Inflammatory macrophage treated with lipopolysaccharide for 4 hours (primary cell): ENCODE results near the gene RGL1.
A peak's percentile ranks its signal among the peaks of the same experiment; 100 is the strongest.

ENCODE experiments used
- DNase-seq: peaks from one replicate; pipeline ENCODE4 v3.0.0-alpha.2; 2020

RGL1 gene

DNA sequence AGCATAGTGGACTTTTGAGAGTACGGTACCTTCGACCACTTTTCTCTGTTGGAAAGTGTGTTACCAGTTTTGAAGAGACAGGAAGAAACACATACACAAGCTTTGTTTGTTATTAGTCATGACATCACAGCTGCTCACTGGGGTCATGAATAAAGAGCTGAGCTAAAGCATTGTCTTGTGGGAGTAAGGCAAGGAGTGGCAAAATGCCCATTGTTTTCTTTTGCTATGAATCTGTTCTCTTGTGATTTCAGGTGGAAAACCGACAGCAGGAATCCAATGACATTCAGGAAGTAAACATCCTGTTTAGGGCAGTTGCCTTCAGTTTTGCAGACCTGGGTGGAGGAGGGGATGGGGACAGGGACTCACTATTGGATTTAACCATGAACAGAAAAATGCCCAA lies 66.2 kb downstream of the RGL1 start:
- peak; percentile 34 for DNase-seq

DNA sequence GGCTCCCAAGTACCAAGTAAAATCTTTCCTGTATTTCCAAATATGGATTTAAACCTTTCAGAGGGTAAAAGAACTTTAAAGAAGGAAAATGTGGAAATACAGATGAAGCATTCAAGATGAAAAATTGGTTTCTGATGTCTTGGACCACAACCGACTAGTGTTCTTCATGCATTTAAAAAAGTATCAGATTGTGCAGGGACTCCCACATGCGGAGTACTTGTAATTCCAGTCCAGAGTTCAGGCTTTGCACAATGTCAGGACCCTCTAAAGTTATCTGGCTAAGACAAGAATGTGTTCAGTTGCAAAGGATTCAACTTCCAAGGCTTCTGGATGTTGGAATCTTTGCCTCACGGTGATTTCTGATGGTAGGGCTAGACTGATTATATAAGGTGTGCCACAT lies 66.7 kb downstream of the RGL1 start:
- no peak for DNase-seq

DNA sequence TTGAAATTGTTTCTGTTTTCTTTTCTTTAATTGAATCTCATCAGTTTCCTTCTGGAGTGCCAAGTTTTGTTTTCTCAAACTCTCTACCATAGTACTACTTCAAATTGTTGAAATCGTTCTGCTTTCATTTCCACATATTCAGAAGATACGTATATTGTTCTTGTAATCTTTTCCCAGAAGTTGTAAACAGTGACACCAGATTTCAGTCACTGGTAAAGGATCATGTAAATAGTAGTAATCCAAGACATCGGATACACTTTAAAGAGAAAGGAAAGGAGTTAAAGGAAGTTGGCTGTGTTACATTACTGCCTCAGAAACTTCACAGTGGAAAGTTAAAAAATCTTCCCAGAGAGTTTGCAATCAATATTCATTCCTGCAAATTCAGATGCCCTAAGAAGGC lies 67.5 kb downstream of the RGL1 start:
- DNase-seq, result peak; percentile 94

DNA sequence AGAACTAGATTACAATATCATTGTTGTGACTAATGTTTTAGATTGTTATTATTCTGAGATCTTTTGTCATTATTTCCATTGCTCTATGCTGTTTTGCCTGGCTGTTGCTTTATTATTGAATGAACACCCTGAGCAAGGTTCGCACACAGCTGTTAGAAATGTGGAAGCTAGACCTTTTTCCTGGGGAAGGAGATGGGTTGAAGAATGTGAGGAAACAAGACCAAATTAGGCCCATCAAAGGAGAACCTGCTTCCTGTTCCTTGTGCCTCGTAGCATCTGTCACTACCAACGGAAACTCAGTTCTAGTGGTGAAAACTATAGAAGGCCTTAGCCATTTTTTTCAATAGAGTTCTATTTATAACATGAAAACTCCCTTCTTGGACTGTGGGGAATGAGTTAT lies 68.7 kb downstream of the RGL1 start:
- peak; percentile 62 for DNase-seq

DNA sequence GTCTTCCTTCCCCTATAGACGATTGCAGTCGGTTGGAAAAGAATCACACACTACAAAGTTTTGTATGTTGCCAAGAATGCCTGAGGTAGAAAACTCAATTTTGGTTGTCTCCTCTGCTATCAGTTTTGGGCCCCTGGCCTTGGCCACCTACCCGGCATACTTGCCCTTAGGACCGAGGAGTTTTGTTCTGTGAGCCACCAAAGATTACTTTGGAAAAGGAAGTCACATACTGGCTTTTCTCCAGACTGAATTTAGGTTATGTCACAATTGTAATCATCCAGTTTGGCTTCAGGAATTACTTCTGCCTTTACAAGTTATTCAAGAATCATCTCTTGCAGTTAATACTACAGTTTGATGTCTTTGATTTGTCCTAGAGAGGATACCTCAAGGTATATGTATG lies 71.4 kb downstream of the RGL1 start:
- DNase-seq, result no peak

DNA sequence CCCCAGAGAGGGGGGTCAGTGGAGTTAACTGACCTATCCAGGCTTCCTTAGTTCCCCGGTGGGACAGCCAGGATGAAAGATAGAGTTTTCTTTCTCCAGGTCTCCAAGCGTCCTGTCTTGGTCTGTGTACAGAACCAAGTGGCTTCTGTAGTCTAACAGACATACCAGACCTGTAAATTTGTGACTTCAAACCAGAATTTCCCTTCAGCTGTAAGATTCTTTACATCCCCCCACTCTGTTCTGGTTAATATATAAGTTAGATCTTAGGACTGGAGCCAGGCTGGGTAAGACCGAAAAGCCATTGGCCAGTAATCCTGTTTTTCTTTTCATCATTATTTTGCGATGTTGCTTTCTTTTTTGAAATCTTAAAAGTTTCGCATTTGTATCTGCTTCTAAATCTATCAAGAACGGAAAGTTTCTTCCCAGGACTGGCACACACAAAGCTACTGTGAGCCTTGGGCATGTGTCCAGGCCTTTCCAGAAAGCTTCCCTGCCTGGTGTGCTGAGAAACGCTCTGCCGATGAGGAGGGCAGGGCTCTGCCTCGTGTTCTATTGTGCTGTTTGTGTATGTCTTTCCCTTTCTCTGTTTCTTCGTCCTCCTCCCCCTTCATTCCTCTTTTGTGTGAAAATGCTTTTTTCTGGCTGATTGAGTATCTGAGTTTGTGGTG lies 72.3 kb downstream of the RGL1 start:
- no peak for DNase-seq

DNA sequence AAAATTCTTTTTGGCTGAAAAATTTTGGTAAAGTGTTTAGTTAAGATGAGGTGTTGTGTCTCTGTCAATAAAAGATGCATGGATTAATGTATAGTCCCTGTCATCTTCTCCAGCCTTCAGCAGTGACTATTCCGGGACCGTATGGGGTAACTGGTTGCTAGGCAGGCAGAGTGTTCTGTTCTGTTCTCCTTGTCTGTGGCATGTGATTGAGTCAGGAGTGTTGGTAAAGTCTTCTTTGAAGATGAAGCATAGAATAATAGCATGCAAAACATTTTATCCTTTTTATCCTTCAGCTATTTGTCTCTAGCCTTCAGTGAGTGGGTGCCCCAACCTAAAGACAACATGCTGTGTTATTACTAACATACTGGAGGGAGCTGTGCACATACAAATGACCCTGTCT lies 74.6 kb downstream of the RGL1 start:
- DNase-seq, result no peak

DNA sequence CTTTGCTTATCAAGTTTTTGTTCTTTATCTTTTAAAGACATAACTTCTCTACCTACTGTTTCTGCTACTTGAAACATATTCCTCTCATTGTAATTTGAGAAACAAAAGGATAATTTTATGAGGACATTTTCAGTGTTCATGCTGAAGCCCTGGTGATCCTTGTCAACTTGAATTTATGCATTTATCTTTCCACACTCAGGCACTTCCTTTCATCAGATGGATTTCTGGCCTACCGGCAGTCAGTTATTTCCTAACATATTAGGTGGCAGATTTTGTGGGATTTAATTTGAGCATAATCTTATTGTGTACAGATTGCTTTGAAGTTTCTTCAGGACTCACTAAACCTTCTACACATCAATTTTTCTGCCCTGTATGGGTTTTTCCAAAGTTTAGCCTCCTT lies 75.0 kb downstream of the RGL1 start:
- no peak for DNase-seq

DNA sequence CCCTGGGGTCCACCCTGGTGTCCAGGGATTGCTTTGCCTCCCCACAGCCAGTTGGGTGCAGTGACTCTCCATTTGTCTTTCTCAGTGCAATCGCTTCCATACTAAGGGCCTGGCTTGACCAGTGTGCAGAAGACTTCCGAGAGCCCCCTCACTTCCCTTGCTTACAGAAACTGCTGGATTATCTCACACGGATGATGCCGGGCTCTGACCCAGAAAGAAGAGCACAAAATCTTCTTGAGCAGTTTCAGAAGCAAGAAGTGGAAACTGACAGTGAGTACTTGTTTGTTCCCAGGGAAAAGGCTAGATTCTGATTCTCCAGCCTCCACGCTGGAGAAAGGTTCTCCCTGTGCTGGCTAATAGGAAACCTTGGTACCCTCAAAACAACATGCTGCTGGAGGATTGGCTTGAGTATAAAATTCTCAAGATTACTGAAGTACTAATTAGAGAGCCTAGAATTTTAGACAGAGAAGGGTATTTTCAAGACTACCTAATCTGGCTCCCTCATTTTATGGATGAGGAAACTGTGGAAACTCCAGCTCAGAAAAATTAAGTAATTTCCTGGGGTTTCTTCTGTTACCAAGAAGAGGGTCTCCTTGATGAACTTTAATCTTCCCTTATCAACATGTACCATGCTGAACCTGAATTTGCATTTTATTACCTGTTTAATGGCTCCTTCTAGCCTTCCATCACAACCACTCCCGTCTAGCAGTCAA lies 75.8 kb downstream of the RGL1 start:
- DNase-seq, result peak; percentile 62

DNA sequence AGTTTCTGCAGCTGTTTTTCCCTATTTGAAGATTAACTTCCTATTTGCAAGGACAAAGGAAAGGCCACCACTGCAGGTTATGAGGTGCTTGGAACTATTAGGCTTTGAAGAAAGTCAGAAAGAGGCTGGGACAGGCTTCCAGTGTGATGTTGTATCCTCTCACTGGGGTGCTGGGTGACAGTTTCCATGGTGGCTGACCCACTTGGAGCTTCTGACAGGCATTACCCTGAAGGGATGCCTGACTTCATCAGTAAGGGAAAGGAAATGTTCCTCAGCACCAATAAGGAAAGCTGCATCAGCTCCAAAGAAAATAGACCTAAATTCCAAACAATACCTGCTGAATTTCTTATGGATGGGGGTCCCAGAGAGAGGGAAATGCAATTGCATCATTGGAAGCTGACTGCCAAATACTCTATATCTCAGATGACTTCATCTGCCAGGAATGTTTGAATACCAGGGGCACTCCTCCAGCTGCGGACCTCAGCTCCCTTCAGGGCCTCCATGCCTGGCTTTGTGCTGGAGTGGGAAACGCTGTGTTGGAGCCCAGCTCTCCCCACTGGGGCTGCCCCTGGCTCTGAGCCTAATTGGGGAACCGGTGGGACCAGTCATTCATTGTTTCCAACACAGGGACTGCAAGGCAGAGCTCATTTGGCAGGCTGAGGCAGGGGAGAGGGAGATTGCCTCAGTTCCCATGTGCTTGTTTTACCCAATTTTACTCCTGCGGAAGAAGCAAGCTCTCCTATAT lies 76.6 kb downstream of the RGL1 start:
- no peak for DNase-seq

DNA sequence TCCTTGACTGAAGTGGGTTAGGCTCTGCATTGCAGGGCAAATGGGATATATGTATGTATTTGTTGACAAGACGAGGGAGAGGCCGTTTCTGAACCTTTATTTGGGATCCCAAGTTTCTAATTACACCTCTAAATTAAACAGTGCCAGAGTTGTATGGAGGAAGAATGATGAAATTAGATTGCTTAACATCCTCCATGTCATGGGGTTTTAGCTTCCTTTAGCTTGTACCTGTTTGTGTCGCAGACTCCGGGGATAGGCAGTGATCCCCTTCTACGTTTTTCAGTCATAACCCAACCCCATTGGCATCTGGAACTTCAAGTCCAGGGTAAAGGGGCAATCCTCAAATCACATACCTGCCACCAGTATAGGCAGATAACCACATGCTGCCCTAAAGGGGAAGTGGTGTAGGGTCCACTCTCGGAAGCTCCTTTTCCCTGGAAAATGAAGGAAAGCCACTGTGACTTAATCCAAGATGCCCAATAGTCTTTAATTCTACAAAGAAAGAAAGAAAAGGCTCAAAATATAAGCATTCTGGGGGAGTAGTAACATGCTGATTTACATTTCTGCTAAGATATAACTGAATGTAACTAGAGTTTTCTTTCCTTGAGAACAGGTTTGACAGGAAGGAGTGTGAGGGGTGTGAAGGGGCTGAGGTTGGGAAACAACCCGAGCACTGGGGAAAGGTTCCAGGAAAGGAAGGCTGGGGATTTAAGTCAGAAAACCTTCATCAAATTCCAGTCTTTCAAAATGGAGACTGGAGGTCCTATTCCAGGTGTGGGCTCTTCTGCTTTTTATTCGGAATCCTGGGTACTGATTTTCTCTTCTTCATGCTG lies 77.6 kb downstream of the RGL1 start:
- DNase-seq, result peak; percentile 50

DNA sequence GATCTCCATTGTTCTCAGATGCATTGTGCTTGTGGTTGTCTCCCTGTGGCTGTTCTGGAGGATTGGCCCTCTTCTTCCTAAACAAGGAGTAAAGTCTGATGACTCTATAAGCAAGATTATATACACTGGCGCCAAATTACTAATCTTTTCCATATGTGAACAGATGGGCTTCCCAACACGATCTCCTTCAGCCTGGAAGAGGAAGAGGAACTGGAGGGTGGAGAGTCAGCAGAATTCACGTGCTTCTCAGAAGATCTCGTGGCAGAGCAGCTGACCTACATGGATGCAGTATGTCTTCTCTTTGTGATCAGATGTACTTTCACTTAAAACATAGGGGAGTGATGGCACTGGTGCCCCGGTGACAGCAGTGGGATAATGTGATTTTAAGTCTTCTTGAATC lies 78.7 kb downstream of the RGL1 start:
- DNase-seq, result peak; percentile 91

DNA sequence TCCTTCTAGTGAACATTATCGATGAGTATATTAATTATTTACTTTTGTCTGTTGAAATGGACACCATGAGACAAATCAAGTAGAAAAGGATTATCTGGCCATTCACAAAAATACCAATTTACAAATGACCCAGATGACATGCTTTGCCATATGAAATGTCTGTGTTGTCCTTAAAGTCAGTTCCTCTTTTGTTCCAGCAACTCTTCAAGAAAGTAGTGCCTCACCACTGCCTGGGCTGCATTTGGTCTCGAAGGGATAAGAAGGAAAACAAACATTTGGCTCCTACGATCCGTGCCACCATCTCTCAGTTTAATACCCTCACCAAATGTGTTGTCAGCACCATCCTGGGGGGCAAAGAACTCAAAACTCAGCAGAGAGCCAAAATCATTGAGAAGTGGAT lies 79.6 kb downstream of the RGL1 start:
- DNase-seq, result peak; percentile 50

DNA sequence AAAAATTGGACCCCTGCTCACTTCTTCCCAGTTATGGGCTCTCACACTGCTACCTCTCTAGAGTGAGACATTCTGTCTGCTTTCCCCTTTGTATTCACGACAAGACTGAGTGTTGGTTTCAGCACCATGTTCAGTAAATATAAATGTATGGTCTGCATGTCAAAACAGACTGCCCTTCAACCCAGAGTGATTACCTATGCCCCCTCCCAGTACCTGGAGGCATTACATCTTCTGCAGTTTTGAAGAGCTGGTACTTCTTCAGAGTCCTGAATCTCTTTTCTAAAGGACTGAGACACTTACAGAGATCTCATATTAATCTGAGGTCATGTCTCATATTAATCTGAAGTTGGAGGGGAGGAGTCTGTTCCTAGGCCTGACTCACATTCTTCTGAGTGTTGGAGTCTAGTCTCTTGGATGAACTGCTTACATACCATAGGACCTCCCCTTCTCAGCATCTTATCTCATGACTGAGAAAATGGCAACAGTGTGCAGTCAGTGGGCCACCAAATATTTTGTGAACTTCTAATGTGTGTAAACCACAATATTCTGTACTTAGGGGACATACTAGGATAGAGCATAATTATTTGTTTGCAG lies 80.3 kb downstream of the RGL1 start:
- DNase-seq, result peak; percentile 46

DNA sequence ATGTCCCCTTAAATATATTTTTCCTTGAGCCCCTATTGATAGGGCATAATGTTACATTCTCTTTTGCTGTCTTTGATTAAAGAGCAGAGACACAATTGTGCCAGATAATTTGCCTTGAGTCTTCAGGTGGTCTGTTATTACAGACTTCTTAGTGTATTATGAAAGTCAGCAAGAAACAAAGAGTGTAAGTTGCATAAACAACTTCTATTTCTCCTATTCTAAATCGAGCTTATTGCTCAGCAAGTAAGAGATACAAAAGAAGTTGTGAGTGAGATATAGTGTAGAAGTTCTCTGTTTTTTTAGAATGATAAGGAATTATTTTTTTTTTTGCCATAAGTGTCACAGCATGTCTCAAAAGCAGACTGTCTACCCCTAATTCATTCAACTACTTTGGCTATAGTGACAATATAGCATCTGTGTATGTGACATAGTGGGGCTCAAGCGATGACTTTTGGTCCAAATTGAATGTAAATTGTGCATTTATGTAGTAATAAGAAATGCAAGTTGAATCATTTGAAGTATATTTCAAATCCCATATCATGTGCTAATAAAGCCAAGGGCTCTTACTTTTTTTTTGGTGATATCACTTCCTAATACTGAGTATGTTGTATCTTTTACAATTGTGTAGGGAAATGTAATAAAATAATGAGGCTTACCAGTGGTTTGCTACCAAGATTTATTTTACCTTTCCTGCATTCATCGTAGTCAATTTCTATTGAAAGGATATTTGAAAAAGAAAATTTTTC lies 81.3 kb downstream of the RGL1 start:
- peak; percentile 57 for DNase-seq

DNA sequence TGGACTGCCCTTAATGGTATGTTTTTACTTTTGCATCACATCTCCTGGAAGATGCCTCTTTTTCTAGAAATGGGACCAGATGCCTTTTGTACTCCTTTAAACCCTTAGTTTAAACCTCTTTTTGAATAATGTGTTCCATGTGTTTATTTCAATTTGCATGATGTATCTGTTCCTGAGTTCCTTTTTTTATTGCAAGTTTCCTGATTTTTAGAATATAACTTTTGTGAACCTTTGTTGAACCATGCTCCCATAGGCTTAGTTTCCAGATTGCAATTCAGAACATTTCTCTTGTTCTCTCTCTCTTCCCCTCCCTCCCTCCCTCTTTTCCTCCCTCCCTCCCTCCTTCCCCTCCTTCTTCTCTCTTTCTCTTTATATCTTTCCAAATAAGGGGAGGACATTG lies 81.9 kb downstream of the RGL1 start:
- no peak for DNase-seq

DNA sequence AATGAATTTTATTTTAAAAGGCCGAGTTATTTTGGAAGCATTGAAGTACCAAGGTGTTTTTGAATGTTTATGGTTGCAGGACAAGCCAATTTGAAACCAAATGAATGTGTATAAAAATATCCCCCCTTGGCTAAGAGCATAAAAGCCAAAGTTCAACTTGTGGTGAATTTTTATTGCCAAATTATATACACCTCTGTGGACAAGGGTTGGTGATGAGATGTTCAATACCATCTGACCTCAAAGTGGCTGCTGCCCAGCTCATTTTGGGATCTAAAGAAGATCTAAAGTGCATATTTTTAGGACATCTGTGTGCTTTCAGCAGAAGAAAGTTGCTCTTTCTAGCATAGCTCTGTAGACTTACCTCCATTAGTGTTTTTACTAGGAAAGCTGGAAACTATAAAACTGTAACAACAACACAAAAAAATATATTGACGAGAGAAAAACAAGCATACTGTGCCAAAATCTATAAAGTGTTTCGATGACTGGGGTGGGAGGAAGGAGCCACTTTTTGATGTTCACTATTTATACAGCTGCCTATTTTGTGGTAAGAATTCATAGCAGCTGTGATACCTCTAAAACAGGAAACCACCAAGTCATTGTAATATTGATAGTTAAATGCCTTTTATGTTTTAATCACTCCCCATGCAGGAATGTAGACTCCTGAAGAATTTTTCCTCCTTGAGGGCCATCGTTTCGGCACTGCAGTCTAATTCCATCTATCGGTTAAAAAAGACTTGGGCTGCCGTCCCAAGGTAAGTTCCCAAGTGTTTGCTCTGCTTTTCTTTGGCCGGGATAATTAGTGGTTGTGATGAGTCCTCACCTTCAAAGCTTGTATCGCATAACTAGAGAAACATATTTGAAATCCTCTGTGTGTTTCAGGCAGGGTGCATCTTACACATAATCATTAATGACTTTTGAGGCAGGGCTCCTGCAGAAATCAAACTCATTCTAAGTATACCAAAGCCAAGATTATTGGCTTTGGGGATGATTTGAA lies 83.2 kb downstream of the RGL1 start:
- DNase-seq, result no peak

DNA sequence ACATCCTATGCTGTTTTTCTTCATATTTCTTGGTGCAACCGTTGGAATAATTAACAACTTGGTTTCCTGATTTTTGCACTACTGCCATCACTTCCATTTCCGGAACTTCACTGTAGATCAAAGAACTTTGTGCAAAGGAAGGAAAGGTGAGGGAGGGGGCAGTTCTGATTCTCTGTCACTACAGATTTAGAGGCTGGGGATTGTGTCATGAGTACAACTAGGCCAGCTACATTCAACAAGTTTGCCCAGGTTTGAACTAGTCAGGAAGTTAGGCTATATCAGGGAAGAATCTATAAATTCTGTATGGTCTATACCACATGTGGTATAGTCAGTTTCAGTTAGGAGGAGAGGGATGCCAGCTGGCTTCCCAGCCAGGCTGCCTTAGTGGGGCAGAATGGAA lies 84.2 kb downstream of the RGL1 start:
- no peak for DNase-seq

DNA sequence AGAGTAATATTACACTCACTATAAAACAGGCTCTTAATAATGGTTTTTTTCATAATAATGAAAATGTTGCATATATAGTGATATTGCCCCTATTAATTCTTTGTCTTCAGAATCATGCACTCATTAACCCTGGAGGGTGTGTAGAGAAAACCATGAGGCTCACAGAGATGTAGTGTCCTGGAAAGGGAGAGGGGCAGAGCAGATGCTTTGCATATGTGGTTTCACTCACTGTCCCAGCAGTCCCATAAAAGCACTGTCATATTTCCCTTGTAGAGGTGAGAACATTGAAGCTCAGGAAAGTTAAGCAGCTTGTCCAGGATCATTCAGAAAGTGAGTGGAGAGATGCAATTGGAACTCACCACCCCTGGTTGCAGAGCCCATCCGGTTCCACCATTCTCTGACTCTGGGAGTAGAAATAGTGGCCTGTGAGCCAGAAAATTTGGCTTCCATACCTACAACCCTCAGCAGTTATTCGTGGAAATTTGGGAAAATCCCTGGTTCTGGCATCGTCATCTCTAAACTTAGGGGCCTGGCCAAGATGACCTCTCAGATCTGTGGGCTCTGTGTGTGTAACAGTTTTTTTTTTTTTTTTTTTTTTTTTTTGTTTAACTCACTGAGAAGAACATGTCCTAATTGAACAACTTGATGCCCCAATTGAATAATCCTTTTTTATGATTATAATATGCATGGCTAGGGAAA lies 86.4 kb downstream of the RGL1 start:
- DNase-seq, result no peak

DNA sequence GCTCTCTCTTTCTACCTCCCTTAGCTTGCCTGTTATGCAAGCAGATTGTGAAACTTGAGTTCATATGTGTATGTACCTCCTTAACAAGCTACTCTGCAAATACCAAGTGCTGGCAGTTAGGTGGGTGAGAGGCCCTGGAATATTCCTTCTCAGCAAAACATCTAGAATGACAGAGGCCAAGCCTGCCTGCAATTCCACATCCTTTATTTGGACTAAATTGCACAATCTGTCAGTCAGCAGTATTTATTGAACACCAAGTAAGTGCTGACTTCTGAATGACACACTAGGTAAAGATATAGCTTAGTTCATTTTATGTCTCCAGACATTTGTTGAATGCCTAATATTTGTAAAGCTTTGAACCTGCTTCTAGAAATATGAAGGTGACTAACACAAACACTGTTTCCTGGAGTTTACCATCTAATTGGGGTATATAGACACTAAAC lies 87.5 kb downstream of the RGL1 start:
- DNase-seq, result peak; percentile 82
